Measurements from ENCODE around the gene MGAT4C. TPM values are rescaled to one million over a fixed set of nuclear protein-coding genes. Genes with fewer than 3 reads are reported as not detected.

MGAT4C gene
- total and polyA plus RNA-seq, 2 donors: 0.34 to 0.61 TPM

- H3K27me3 ChIP-seq (ENCODE audit: control insufficient read depth in 2 of 2, insufficient read depth in 1 of 2, low read length in 1 of 2): no peaks in the 10 kb centered on the region
- WGBS: 90% methylated on average over 2 of the region's 2 CpGs
- H3K4me3 ChIP-seq (ENCODE audit: low read length in 2 of 2): no peak overlapping the region
- H3K4me1 ChIP-seq (ENCODE audit: control insufficient read depth in 2 of 2, insufficient read depth in 2 of 2, low read length in 2 of 2): no peaks in the 10 kb centered on the region
- H3K9me3 ChIP-seq (ENCODE audit: control insufficient read depth in 2 of 2, insufficient read depth in 1 of 2, low read length in 1 of 2): peaks cover 0 to 9% of the 10 kb centered on the region in 2 donors
- no peaks in the 10 kb centered on the region for H3K36me3 ChIP-seq (ENCODE audit: control insufficient read depth in 2 of 2, insufficient read depth in 2 of 2, low read length in 1 of 2)
- no peak for DNase-seq (ENCODE audit: low read depth in 6 of 9, low spot score in 9 of 9)
- no peak overlapping the region for H3K27ac ChIP-seq (ENCODE audit: low read depth in 1 of 2, low read length in 1 of 2)
These were observed 198.9 kb downstream of the MGAT4C start for GRCh38 chr12:86057092-86057845.

- Histone ChIP-seq H3K27ac (ENCODE audit: low read depth in 1 of 2, low read length in 1 of 2) (no peak overlapping the region), H3K27me3 (ENCODE audit: control insufficient read depth in 2 of 2, insufficient read depth in 1 of 2, low read length in 1 of 2) (no peaks in the 10 kb centered on the region), H3K4me3 (ENCODE audit: low read length in 2 of 2) (no peak overlapping the region), H3K9me3 (ENCODE audit: control insufficient read depth in 2 of 2, insufficient read depth in 1 of 2, low read length in 1 of 2) (no peaks in the 10 kb centered on the region), H3K36me3 (ENCODE audit: control insufficient read depth in 2 of 2, insufficient read depth in 2 of 2, low read length in 1 of 2) (no peaks in the 10 kb centered on the region), H3K4me1 (ENCODE audit: control insufficient read depth in 2 of 2, insufficient read depth in 2 of 2, low read length in 2 of 2) (no peaks in the 10 kb centered on the region)
- WGBS: 74% methylated on average over 5 of the region's 5 CpGs
- DNase-seq (ENCODE audit: low read depth in 6 of 9, low spot score in 9 of 9): no peak
These were observed 203.3 kb downstream of the MGAT4C start for GRCh38 chr12:86052921-86053320.

- Histone ChIP-seq H3K27ac (ENCODE audit: low read depth in 1 of 2, low read length in 1 of 2) (no peak overlapping the region), H3K4me1 (ENCODE audit: control insufficient read depth in 2 of 2, insufficient read depth in 2 of 2, low read length in 2 of 2) (no peaks in the 10 kb centered on the region), H3K36me3 (ENCODE audit: control insufficient read depth in 2 of 2, insufficient read depth in 2 of 2, low read length in 1 of 2) (no peaks in the 10 kb centered on the region), H3K4me3 (ENCODE audit: low read length in 2 of 2) (no peak overlapping the region), H3K9me3 (ENCODE audit: control insufficient read depth in 2 of 2, insufficient read depth in 1 of 2, low read length in 1 of 2) (no peaks in the 10 kb centered on the region), H3K27me3 (ENCODE audit: control insufficient read depth in 2 of 2, insufficient read depth in 1 of 2, low read length in 1 of 2) (no peaks in the 10 kb centered on the region)
- 94% methylated on average over 3 of the region's 3 CpGs for WGBS
- no peak for DNase-seq (ENCODE audit: low read depth in 6 of 9, low spot score in 9 of 9)
These were observed 206.2 kb downstream of the MGAT4C start for GRCh38 chr12:86050010-86050409.

GRCh38 chr12:86044396-86044795 is 211.8 kb downstream of the MGAT4C start:
- no peak for DNase-seq (ENCODE audit: low read depth in 6 of 9, low spot score in 9 of 9)
- 95% methylated on average over 5 of the region's 5 CpGs for WGBS
- Histone ChIP-seq H3K36me3 (ENCODE audit: control insufficient read depth in 2 of 2, insufficient read depth in 2 of 2, low read length in 1 of 2) (no peaks in the 10 kb centered on the region), H3K4me1 (ENCODE audit: control insufficient read depth in 2 of 2, insufficient read depth in 2 of 2, low read length in 2 of 2) (no peaks in the 10 kb centered on the region), H3K9me3 (ENCODE audit: control insufficient read depth in 2 of 2, insufficient read depth in 1 of 2, low read length in 1 of 2) (peaks cover 0 to 23% of the 10 kb centered on the region in 2 donors), H3K27ac (ENCODE audit: low read depth in 1 of 2, low read length in 1 of 2) (no peak overlapping the region), H3K4me3 (ENCODE audit: low read length in 2 of 2) (no peak overlapping the region), H3K27me3 (ENCODE audit: control insufficient read depth in 2 of 2, insufficient read depth in 1 of 2, low read length in 1 of 2) (no peaks in the 10 kb centered on the region)

GRCh38 chr12:86042062-86042461 is 214.1 kb downstream of the MGAT4C start:
- Histone ChIP-seq H3K4me1 (ENCODE audit: control insufficient read depth in 2 of 2, insufficient read depth in 2 of 2, low read length in 2 of 2) (no peaks in the 10 kb centered on the region), H3K36me3 (ENCODE audit: control insufficient read depth in 2 of 2, insufficient read depth in 2 of 2, low read length in 1 of 2) (no peaks in the 10 kb centered on the region), H3K9me3 (ENCODE audit: control insufficient read depth in 2 of 2, insufficient read depth in 1 of 2, low read length in 1 of 2) (peaks cover 0 to 28% of the 10 kb centered on the region in 2 donors), H3K27ac (ENCODE audit: low read depth in 1 of 2, low read length in 1 of 2) (no peak overlapping the region), H3K27me3 (ENCODE audit: control insufficient read depth in 2 of 2, insufficient read depth in 1 of 2, low read length in 1 of 2) (no peaks in the 10 kb centered on the region), H3K4me3 (ENCODE audit: low read length in 2 of 2) (no peak overlapping the region)
- DNase-seq (ENCODE audit: low read depth in 6 of 9, low spot score in 9 of 9): no peak
- whole genome bisulfite sequencing: 62% methylated on average over 3 of the region's 3 CpGs

GRCh38 chr12:86018361-86018760 is 237.8 kb downstream of the MGAT4C start:
- Histone ChIP-seq H3K27me3 (ENCODE audit: control insufficient read depth in 2 of 2, insufficient read depth in 1 of 2, low read length in 1 of 2) (no peaks in the 10 kb centered on the region), H3K4me3 (ENCODE audit: low read length in 2 of 2) (no peak overlapping the region), H3K36me3 (ENCODE audit: control insufficient read depth in 2 of 2, insufficient read depth in 2 of 2, low read length in 1 of 2) (no peaks in the 10 kb centered on the region), H3K27ac (ENCODE audit: low read depth in 1 of 2, low read length in 1 of 2) (no peak overlapping the region), H3K4me1 (ENCODE audit: control insufficient read depth in 2 of 2, insufficient read depth in 2 of 2, low read length in 2 of 2) (no peaks in the 10 kb centered on the region), H3K9me3 (ENCODE audit: control insufficient read depth in 2 of 2, insufficient read depth in 1 of 2, low read length in 1 of 2) (no peaks in the 10 kb centered on the region)
- DNase-seq (ENCODE audit: low read depth in 6 of 9, low spot score in 9 of 9): no peak
- WGBS: 77% methylated on average over 3 of the region's 3 CpGs

- H3K36me3 ChIP-seq (ENCODE audit: control insufficient read depth in 2 of 2, insufficient read depth in 2 of 2, low read length in 1 of 2): no peaks in the 10 kb centered on the region
- no peak overlapping the region for H3K27ac ChIP-seq (ENCODE audit: low read depth in 1 of 2, low read length in 1 of 2)
- no peaks in the 10 kb centered on the region for H3K9me3 ChIP-seq (ENCODE audit: control insufficient read depth in 2 of 2, insufficient read depth in 1 of 2, low read length in 1 of 2)
- DNase-seq (ENCODE audit: low read depth in 6 of 9, low spot score in 9 of 9): no peak
- H3K27me3 ChIP-seq (ENCODE audit: control insufficient read depth in 2 of 2, insufficient read depth in 1 of 2, low read length in 1 of 2): no peaks in the 10 kb centered on the region
- H3K4me3 ChIP-seq (ENCODE audit: low read length in 2 of 2): no peak overlapping the region
- H3K4me1 ChIP-seq (ENCODE audit: control insufficient read depth in 2 of 2, insufficient read depth in 2 of 2, low read length in 2 of 2): no peaks in the 10 kb centered on the region
- 84% methylated on average over 5 of the region's 5 CpGs for WGBS
These were observed 241.2 kb downstream of the MGAT4C start for GRCh38 chr12:86015026-86015425.

- H3K4me1 ChIP-seq (ENCODE audit: control insufficient read depth in 2 of 2, insufficient read depth in 2 of 2, low read length in 2 of 2): no peaks in the 10 kb centered on the region
- H3K36me3 ChIP-seq (ENCODE audit: control insufficient read depth in 2 of 2, insufficient read depth in 2 of 2, low read length in 1 of 2): no peaks in the 10 kb centered on the region
- DNase-seq (ENCODE audit: low read depth in 6 of 9, low spot score in 9 of 9): no peak
These were observed 249.5 kb downstream of the MGAT4C start for GRCh38 chr12:86006727-86007126.

GRCh38 chr12:85998074-85998473 is 258.1 kb downstream of the MGAT4C start:
- H3K9me3 ChIP-seq (ENCODE audit: control insufficient read depth in 2 of 2, insufficient read depth in 1 of 2, low read length in 1 of 2): peaks cover 0 to 12% of the 10 kb centered on the region in 2 donors
- H3K27me3 ChIP-seq (ENCODE audit: control insufficient read depth in 2 of 2, insufficient read depth in 1 of 2, low read length in 1 of 2): no peaks in the 10 kb centered on the region
- H3K4me3 ChIP-seq (ENCODE audit: low read length in 2 of 2): no peak overlapping the region
- 91% methylated on average over 2 of the region's 2 CpGs for WGBS
- no peaks in the 10 kb centered on the region for H3K4me1 ChIP-seq (ENCODE audit: control insufficient read depth in 2 of 2, insufficient read depth in 2 of 2, low read length in 2 of 2)
- H3K36me3 ChIP-seq (ENCODE audit: control insufficient read depth in 2 of 2, insufficient read depth in 2 of 2, low read length in 1 of 2): no peaks in the 10 kb centered on the region
- no peak for DNase-seq (ENCODE audit: low read depth in 6 of 9, low spot score in 9 of 9)
- no peak overlapping the region for H3K27ac ChIP-seq (ENCODE audit: low read depth in 1 of 2, low read length in 1 of 2)

More at GRCh38 chr12:86006727-86007126, 249.5 kb downstream of the MGAT4C start:
- Histone ChIP-seq H3K4me3 (ENCODE audit: low read length in 2 of 2) (no peak overlapping the region), H3K9me3 (ENCODE audit: control insufficient read depth in 2 of 2, insufficient read depth in 1 of 2, low read length in 1 of 2) (no peaks in the 10 kb centered on the region), H3K27me3 (ENCODE audit: control insufficient read depth in 2 of 2, insufficient read depth in 1 of 2, low read length in 1 of 2) (no peaks in the 10 kb centered on the region), H3K27ac (ENCODE audit: low read depth in 1 of 2, low read length in 1 of 2) (no peak overlapping the region)
